Activated CD8-positive, alpha-beta memory T cell treated with anti-CD3 and anti-CD28 coated beads, Interleukin-2, amount 50 U/mL, for 48 hours (primary cell): ENCODE measurements around the gene SCEL.
"Not testable (repeated sequence)": the region's sequence is repeated elsewhere in the genome, so short reads cannot be mapped to it uniquely, and the experiment has no call there.

Experiments used
- DNase-seq: peaks from one replicate; pipeline ENCODE4 v3.0.0-alpha.2; 2020

SCEL gene

DNA sequence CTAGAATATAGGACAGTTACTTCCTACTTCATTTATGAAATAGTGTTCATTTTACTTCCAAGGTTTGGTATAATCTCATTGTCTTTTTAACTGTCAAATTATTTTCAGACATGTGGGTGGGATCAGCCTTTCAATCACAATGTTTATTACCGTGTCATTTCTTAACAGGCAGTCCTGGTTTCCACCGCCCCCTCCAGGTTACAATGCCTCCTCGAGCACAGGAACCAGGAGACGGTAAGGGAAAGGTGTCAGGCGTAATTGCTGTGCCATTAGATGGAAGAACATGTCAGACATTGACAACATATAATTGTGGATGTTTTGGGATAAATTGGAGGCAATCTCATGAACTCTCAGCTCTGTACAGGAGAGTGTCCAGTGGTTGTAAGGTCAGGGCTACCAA, 36.5 kb downstream of the SCEL start:
- DNase-seq: no peak

DNA sequence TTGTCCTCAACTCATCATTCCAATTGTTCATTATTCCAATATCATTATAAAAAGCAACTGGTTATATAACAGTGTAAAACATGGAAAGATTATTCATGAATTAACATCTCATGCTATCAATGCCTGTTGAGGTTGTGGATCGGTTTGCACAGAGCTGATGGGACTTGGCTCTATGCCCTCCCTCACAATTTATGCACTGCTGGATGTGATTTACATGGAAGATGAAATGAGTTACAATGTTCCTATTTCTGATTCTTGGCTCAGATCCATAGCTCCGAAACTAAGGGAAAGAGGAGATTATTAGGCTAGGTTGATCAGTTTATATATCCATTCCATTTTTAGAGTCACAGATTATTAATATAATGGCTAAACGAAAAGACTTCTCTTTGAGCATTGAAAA, 38.6 kb downstream of the SCEL start:
- no peak for DNase-seq

DNA sequence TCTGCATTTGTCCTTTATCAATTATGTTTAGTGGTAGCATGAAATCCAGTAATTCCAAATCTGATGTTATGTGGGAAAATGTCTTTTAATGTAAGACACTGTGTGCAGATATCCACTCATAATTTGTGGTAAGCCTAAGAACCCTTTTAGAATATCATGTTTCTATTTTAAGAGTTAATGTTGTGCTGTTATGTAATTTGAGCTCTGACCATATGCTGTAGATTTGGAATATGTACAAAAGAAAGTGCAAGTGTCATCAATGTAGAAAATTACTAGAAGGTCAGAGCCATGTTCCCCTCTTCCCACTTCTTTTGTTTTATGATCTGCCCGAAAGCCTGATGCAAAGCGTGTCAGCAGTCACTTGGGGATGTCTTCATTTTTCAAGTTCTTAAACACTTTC, 44.5 kb downstream of the SCEL start:
- no peak for DNase-seq

- no peak for DNase-seq
Observed at GRCh38 chr13:77580748-77581147, 45.2 kb downstream of the SCEL start.

DNA sequence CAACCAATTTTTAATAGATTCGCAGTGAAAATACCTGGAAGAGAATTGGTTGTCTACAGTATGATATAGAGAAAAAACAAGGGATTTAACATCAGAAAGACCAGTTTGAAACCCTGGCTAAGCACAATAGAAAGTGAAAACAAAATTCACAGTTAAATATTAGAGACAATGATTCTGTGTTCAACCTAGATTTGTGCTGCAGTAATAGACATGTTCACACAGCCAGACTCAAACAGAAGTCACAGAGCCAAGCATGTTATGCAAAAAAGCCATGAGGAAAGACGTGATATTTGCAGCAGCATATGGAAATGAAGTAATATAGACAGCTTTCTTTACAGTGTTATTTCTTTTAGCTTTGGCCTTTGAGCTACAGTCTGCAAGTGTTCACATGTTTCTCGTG, 48.1 kb downstream of the SCEL start:
- DNase-seq: no peak

DNA sequence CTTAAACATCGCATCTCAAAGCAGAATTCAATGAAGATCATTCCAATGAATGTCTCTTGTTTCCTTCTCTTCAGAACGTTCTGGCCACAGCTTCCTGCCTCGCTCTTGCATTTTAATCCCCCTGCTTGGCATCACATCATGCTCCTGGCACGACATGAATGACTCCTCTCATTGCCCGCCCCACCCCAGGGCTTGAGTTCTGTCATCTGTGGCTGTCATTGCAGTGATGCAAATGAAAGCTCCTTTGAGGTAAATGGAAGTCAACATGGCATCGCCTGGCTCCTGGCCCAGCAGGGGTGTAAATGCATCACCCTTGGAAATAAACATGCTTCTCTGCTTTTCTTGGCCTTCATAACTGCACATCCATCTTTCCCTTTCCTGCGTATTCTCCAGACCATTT, 48.6 kb downstream of the SCEL start:
- no peak for DNase-seq

DNA sequence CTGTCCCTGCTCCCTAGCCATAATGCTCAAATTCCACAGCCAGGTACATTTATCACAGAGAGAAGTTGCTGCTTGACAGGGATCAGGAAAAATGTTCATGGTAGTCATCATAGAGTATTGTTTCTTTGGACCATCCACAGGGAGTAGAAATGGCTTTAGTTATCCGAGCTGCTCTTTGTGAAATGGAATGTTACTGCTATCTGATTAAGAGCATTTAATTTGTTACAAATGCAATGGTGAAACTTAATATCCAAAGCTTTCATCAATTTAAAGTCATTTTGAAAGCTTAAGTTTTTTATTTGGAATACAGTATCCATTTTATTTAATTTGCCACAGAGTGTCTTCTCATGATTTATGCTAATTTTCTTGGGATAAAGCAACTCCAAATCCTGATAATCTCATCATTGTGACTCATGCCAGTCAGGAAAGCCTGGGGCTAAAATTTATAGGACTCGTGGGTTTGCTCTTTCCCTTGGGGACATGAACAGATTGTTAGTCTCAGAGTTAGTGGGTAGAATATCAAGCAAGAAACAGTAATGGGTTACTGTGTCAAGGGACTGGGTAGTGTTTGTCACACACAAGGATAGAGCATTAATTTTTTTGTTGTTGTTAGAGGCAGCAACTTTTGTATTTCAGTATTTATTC, 59.8 kb downstream of the SCEL start:
- DNase-seq: no peak

DNA sequence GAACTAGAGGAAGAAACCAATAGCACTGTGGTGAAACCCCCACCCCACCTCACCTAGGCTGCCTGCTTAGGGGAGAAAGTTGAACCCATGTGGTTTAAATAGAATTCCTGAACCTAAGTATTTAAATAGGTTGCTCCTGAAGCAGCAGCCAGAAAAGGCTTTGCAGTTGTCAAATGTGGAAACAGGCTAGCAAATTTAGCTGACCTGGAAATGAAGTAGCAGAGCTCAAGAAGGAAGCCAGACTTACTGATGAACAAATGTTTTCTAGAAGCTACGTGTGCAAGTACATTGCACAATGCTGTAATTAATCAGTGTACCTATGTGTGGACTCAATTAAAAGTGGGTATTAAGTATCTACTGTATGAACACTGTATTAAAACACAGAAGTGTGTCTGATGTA, 61.3 kb downstream of the SCEL start:
- DNase-seq: no peak

DNA sequence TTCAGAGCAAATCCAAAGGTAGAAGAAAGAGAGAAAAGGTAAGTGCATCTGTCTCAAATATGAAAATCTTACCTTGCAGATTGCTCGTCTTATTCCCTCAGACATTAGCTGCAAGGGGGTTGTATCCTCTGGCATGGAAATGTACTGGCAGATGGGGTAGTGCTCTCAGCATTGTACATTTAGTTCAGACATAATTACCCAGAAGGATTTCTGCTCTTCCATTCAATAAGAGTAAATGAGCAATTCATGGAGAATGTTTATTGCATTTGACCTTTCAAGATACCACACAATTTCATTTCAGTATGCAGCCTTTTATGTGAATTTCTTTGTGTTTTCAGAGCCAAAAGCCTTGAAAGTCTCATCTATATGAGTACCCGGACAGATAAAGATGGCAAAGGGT, 63.8 kb downstream of the SCEL start:
- DNase-seq: no peak

- DNase-seq: no peak
Observed at GRCh38 chr13:77600701-77601100, 65.2 kb downstream of the SCEL start.

DNA sequence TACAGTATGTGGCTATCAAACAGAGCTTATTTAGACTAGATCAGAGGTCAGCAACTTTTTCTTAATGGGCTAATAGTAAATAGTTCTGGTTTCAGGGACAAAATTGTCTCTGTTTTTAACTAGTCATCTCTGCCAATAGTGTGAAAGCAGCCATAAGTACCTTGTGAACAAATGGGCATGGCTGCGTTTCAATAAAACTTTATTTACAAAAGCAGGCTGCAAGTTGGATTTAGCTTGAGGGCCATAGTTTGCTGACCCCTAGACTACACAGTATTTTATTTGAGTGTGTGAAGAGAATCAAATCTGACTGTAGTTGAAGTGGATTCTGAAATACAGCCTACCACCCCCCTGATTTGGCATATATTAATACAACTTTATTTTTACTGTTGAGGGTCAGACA, 75.6 kb downstream of the SCEL start:
- no peak for DNase-seq

GRCh38 chr13:77616027-77616426, 80.5 kb downstream of the SCEL start:
- no peak for DNase-seq

DNA sequence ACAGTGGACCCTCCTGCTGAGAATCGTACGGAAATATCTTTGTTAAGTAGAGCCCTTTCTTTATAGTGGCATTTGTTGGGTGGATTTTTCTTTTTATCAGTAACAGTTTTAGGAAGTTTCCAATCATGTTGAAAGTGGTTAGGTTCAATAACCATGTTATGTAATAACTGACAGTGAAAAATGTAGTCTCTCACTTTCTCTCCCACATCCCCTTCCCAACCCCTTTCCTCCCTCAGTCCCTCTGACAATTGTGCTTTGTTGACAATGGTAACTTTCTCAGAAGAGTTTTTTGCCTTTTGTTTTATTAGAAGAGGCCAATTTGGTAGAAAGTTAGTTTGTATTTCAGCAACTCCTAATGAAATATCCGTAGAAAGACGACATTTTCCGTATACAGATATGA, 84.1 kb downstream of the SCEL start:
- DNase-seq: no peak

GRCh38 chr13:77620138-77620537, 84.6 kb downstream of the SCEL start:
- no peak for DNase-seq

DNA sequence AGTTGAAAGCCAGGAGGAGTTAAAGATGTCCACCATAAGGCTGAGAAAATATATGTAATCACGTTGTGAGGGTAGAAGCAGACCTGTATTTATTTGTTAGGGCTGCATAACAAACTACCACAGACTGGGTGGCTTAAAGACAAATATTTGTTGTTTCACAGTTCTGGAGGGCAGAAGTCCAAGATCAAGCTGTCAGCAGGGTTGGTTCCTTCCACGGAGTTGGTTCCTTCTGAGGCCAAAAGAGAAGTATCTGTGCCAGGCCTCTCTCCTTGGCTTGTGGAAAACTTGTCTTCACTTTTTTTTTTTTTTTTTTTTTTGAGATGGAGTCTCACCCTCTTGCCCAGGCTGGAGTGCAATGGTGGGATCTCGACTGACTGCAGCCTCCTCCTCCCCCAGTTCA, 88.3 kb downstream of the SCEL start:
- DNase-seq: no peak

DNA sequence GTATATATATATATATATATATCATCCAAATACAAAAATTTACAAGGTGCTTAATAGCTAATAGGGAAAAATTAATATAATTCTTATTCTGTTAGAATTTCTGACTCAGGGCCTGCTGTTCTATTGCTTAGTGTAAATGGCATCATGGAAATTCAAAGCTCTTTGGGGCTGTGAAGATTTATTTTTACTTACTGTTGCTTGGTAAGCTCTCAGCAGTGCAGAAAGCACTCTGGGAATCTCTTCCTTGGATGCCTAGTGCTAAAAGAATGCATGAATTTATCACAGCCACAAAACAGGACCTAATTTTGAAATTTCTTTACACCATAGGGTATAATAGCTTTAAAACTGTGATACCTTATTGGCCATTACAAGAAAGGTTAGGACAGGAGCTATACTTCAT, 92.7 kb downstream of the SCEL start:
- DNase-seq: no peak

GRCh38 chr13:77637588-77637987, 102.1 kb downstream of the SCEL start:
- DNase-seq: no peak

DNA sequence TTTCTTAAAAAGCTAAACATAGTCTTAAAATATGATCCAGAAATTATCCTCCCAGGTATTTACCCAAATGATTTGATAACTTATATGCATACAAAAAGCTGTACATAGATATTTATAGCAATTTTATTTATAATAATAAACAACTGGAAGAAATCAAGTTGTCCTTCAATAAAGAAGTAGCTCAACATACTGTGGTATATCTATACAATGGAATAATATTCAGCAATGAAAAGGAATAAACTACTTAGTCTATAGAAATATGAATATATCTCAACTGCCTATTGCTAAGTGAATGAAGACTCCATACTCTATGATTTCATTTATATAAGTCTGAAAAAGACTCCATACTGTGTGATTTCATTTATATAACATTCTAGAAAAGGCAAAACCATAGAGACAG, 114.9 kb downstream of the SCEL start:
- no peak for DNase-seq

GRCh38 chr13:77653301-77653700, 117.8 kb downstream of the SCEL start:
- DNase-seq: no peak

- DNase-seq: not testable (repeated sequence)
Observed at GRCh38 chr13:77660016-77660415, 124.5 kb downstream of the SCEL start.

GRCh38 chr13:77660841-77661250, 125.3 kb downstream of the SCEL start:
- DNase-seq: no peak

- not testable (repeated sequence) for DNase-seq
Observed at GRCh38 chr13:77662301-77662700, 126.8 kb downstream of the SCEL start.

- not testable (repeated sequence) for DNase-seq
Observed at GRCh38 chr13:77662831-77663230, 127.3 kb downstream of the SCEL start.

GRCh38 chr13:77674852-77675251, 139.3 kb downstream of the SCEL start:
- DNase-seq: no peak

DNA sequence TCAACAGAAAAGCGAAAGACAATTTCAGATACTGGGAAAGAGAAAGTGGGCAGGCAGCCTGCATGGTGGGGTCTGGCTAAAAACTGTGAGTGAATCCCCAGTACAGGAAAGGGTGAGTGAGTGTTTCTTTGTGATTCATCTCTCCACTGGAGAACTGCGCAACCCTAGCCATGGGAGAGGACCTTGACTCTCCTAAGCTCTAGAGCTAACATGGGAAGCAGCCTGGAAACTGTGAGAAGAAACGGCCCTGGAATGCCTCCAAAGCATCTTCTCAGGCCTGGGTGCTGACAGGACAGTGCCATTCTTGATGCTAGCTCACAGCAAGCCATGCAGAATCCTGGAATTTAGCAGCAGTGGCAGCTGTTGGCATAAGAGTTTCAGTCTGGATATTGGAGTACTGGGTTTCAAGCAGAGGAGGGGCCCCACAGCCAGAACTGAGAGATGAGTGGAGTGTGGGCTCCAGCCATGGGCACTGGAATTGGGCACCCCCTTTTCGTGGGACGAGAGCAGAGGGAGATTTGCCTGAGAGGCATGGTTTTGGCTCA, 143.3 kb downstream of the SCEL start:
- no peak for DNase-seq
